SK-N-SH (cell line): ENCODE measurements around the gene RUFY2. TPM values are rescaled to one million over a fixed set of nuclear protein-coding genes. Genes with fewer than 3 reads are reported as not detected.

Experiments
- CTCF ChIA-PET: fragments of 300-600, 350-600 bp; formaldehyde crosslinking; extraction: SDS; loops from one replicate; lab custom pipeline; 2021; lab: Yijun Ruan, JAX
- POLR2A ChIA-PET: fragments of 350-600 bp; sonication (Branson Sonifier 250); formaldehyde crosslinking; extraction: SDS; loops from one replicate; lab custom pipeline; 2020; ENCODE audit warnings: antibody characterized with exemption, inconsistent platforms; lab: Yijun Ruan, JAX
- DNase-seq: peaks from one replicate; pipeline ENCODE4 v3.0.0; 2012
- H2AFZ ChIP-seq: fragments of 200-600 bp; sonication (generic); 2 replicates; pipeline ENCODE4 v1.8.1; 2016; ENCODE audit warnings: antibody characterized with exemption, mild to moderate bottlenecking, low read depth
- H3F3A ChIP-seq: fragments of 200-600 bp; sonication (generic); replicated peaks from 2 replicates; pipeline ENCODE3; 2016; ENCODE audit warnings: antibody characterized with exemption, mild to moderate bottlenecking; ENCODE audit not compliant: insufficient read depth
- H3K27ac ChIP-seq, 2 experiments: fragments of 200-500 bp in 1 of 2; fragments of 200-600 bp in 1 of 2; sonication (Bioruptor generic) in 1 of 2; sonication (generic), shearing (Covaris generic) in 1 of 2; 2 replicates each; pipeline versions ENCODE4 v1.5.1 to v1.6.1; 2014 to 2016; ENCODE audit warnings: low read depth in 2 of 2, inconsistent platforms in 1 of 2, low read length in 1 of 2, mild to moderate bottlenecking in 1 of 2, mixed read lengths in 1 of 2
- H3K27me3 ChIP-seq: fragments of 200-600 bp; sonication (generic), shearing (Covaris generic); 2 replicates; pipeline ENCODE4 v1.6.1; 2016; ENCODE audit warnings: mixed run types; ENCODE audit not compliant: insufficient read depth
- H3K36me3 ChIP-seq, 2 experiments: fragments of 200-500 bp in 1 of 2; fragments of 200-600 bp in 1 of 2; sonication (Bioruptor generic) in 1 of 2; sonication (generic) in 1 of 2; replicated peaks in 1 of 2; 2 replicates each; pipeline versions ENCODE3 to v1.5.1; 2014 to 2016; ENCODE audit warnings: low read length in 1 of 2, mild to moderate bottlenecking in 1 of 2; ENCODE audit not compliant: insufficient read depth in 2 of 2, control insufficient read depth in 1 of 2
- H3K4me1 ChIP-seq, 2 experiments: fragments of 200-500 bp in 1 of 2; fragments of 200-600 bp in 1 of 2; sonication (Bioruptor generic) in 1 of 2; sonication (generic), shearing (Covaris generic) in 1 of 2; 2 replicates each; pipeline versions ENCODE4 v1.5.1 to v1.6.1; 2014 to 2016; ENCODE audit warnings: low read depth in 1 of 2, low read length in 1 of 2, mixed run types in 1 of 2; ENCODE audit not compliant: insufficient read depth in 2 of 2, control insufficient read depth in 1 of 2
- H3K4me2 ChIP-seq: fragments of 200-600 bp; sonication (generic), shearing (Covaris generic); 2 replicates; pipeline ENCODE4 v1.6.1; 2017; ENCODE audit warnings: mixed run types
- H3K4me3 ChIP-seq, 2 experiments: fragments of 200-500 bp in 1 of 2; fragments of 200-600 bp in 1 of 2; sonication (Bioruptor generic) in 1 of 2; sonication (generic), shearing (Covaris generic) in 1 of 2; 2 replicates each; pipeline versions ENCODE4 v1.5.1 to v1.8.1; 2014 to 2016; ENCODE audit warnings: low read depth in 2 of 2, inconsistent platforms in 1 of 2, low read length in 1 of 2, mild to moderate bottlenecking in 1 of 2, mixed read lengths in 1 of 2, moderate library complexity in 1 of 2
- H3K79me2 ChIP-seq: fragments of 200-600 bp; sonication (generic); 2 replicates; pipeline ENCODE4 v1.8.1; 2017; ENCODE audit warnings: mild to moderate bottlenecking; ENCODE audit not compliant: insufficient read depth
- H3K9ac ChIP-seq: fragments of 200-600 bp; sonication (generic); 2 replicates; pipeline ENCODE4 v1.6.1; 2017; ENCODE audit warnings: mixed run types
- H3K9me2 ChIP-seq: fragments of 200-600 bp; sonication (generic); 2 replicates; pipeline ENCODE4 v1.6.1; 2017; ENCODE audit warnings: mixed run types
- H3K9me3 ChIP-seq: fragments of 200-600 bp; sonication (generic); 2 replicates; pipeline ENCODE4 v1.6.1; 2017; ENCODE audit warnings: mixed run types, mild to moderate bottlenecking, moderate library complexity
- H4K20me1 ChIP-seq: fragments of 200-600 bp; sonication (generic); 2 replicates; pipeline ENCODE4 v1.6.1; 2017; ENCODE audit warnings: mild to moderate bottlenecking, mixed run types; ENCODE audit not compliant: insufficient read depth
- CTCF ChIP-seq: fragments of 200-600 bp; sonication (generic); IDR thresholded peaks from 2 replicates; pipeline ENCODE4 v1.6.1; 2017; ENCODE audit warnings: antibody characterized with exemption, mild to moderate bottlenecking, moderate library complexity
- ELF1 ChIP-seq: IDR thresholded peaks from 2 replicates; pipeline ENCODE4 v1.4.0; 2012
- EZH2phosphoT487 ChIP-seq: fragments of 200-600 bp; sonication (generic); IDR thresholded peaks from 2 replicates; pipeline ENCODE4 v1.6.1; 2017; ENCODE audit warnings: low read depth, mixed run types, mild to moderate bottlenecking, antibody characterized with exemption, moderate library complexity, borderline replicate concordance
- MAX ChIP-seq: IDR thresholded peaks from 2 replicates; pipeline ENCODE4 v1.4.0; 2012; ENCODE audit warnings: low read depth
- NFIC ChIP-seq: IDR thresholded peaks from 2 replicates; pipeline ENCODE4 v1.4.0; 2012; ENCODE audit warnings: borderline replicate concordance
- NRF1 ChIP-seq: IDR thresholded peaks from 2 replicates; pipeline ENCODE4 v1.6.1; 2012; ENCODE audit warnings: low read depth, mild to moderate bottlenecking, low read length
- PBX3 ChIP-seq: IDR thresholded peaks from 2 replicates; pipeline ENCODE4; 2012
- POLR2AphosphoS5 ChIP-seq: IDR thresholded peaks from 2 replicates; pipeline ENCODE4 v1.6.1; 2012; ENCODE audit warnings: low read depth, low read length
- RAD21 ChIP-seq: IDR thresholded peaks from 2 replicates; pipeline ENCODE4 v1.6.1; 2012; ENCODE audit warnings: mild to moderate bottlenecking, low read length
- RFX5 ChIP-seq: IDR thresholded peaks from 2 replicates; pipeline ENCODE4 v1.6.1; 2012; ENCODE audit warnings: mild to moderate bottlenecking, improper control_type of control experiment, low read length
- SMC3 ChIP-seq: IDR thresholded peaks from 2 replicates; pipeline ENCODE4 v1.6.1; 2012; ENCODE audit warnings: low read depth, low read length, improper control_type of control experiment
- TCF12 ChIP-seq: IDR thresholded peaks from 2 replicates; pipeline ENCODE4 v1.4.0; 2012
- USF2 ChIP-seq: fragments of 150-350 bp; IDR thresholded peaks from 2 replicates; pipeline ENCODE4 v1.6.1; 2017; ENCODE audit warnings: antibody characterized with exemption, low read length, low read depth, borderline replicate concordance
- YY1 ChIP-seq: IDR thresholded peaks from 2 replicates; pipeline ENCODE4 v1.4.0; 2012; ENCODE audit warnings: low read depth, mild to moderate bottlenecking
- WGBS: methylation state at CpG from one replicate; pipeline ENCODE4 v1.1.6; 2017; ENCODE audit warnings: low lambda C conversion rate; 5-methylcytosine and 5-hydroxymethylcytosine counted together
- polyA plus RNA-seq, 3 experiments: library from polyadenylated mRNA; depleted of rRNA; stranded (reverse); fragments of >200 nt; gene quantifications; 2 replicates each; pipeline ENCODE4 v1.2.3, GENCODE V29; 2012

RUFY2 gene
- polyA plus RNA-seq, 1 of the 3 experiments (the other 2 are of a cell fraction): 6.2 TPM

GRCh38 chr10:68348265-68348741 lies 58.8 kb downstream of the RUFY2 start:
- Histone ChIP-seq H3K79me2 (peaks cover 8% of the 10 kb centered on the region), H3K4me3 (no peak overlapping the region; a peak in 1 of 4 replicates), H3F3A (peaks cover 75% of the 10 kb centered on the region), H4K20me1 (peaks cover 9% of the 10 kb centered on the region; the same call in 1 of the 2 replicates), H3K9me2 (no peaks in the 10 kb centered on the region), H3K4me2 (no peak overlapping the region), H3K9me3 (no peaks in the 10 kb centered on the region), H3K27me3 (no peaks in the 10 kb centered on the region), H3K27ac (peak overlapping the region in 1 of 2 experiments; percentile 26; a peak in 1 of 4 replicates), H3K36me3 (peaks cover 33 to 68% of the 10 kb centered on the region in 2 experiments), H3K9ac (no peak overlapping the region), H3K4me1 (no peaks in the 10 kb centered on the region), H2AFZ (0 out of 2 replicates have a peak overlapping the region, but pooled peaks have one; percentile 29)
- WGBS: 41% methylated on average over 2 of the region's 2 CpGs
- CTCF ChIA-PET: interaction anchor here (0.7 to 4.0 kb wide), 23 partner anchors 9 to 621 kb away, joined by 3 to 26 read pairs (median 4); partner anchors contain the start of genes HNRNPH3, PBLD and RUFY2
- TF ChIP-seq MAX: no peak
- TF ChIP-seq YY1: no peak
- TF ChIP-seq ELF1: no peak
- TF ChIP-seq CTCF: peak; percentile 73
- TF ChIP-seq SMC3: peak; percentile 49; the same call in 1 of the 2 replicates
- TF ChIP-seq PBX3: no peak
- TF ChIP-seq EZH2phosphoT487: no peak
- no peak for TF ChIP-seq NFIC
- TF ChIP-seq USF2: no peak
- peak; percentile 14; the same call in 1 of the 2 replicates for TF ChIP-seq POLR2AphosphoS5
- TF ChIP-seq NRF1: no peak
- TF ChIP-seq TCF12: 0 out of 2 replicates have a peak, but pooled peaks have one; percentile 10
- peak; percentile 67 for TF ChIP-seq RAD21
- no peak for TF ChIP-seq RFX5
- POLR2A ChIA-PET: interaction anchor here (1.2 kb wide), 2 partner anchors 14 to 16 kb away, joined by 4 to 11 read pairs; partner anchors contain the start of gene HNRNPH3
- peak; percentile 45 for DNase-seq
